HG02970 (cell line): ENCODE results near the gene ABCB11.

Experiments
- ATAC-seq: cut with Tn5 transposase; IDR thresholded peaks from one replicate; pipeline ENCODE4 v1.9.1; 2021; ENCODE audit warnings: mild to moderate bottlenecking, moderate library complexity, moderate number of reproducible peaks; ENCODE audit not compliant: unreplicated experiment, low FRiP score

Gene ABCB11

DNA sequence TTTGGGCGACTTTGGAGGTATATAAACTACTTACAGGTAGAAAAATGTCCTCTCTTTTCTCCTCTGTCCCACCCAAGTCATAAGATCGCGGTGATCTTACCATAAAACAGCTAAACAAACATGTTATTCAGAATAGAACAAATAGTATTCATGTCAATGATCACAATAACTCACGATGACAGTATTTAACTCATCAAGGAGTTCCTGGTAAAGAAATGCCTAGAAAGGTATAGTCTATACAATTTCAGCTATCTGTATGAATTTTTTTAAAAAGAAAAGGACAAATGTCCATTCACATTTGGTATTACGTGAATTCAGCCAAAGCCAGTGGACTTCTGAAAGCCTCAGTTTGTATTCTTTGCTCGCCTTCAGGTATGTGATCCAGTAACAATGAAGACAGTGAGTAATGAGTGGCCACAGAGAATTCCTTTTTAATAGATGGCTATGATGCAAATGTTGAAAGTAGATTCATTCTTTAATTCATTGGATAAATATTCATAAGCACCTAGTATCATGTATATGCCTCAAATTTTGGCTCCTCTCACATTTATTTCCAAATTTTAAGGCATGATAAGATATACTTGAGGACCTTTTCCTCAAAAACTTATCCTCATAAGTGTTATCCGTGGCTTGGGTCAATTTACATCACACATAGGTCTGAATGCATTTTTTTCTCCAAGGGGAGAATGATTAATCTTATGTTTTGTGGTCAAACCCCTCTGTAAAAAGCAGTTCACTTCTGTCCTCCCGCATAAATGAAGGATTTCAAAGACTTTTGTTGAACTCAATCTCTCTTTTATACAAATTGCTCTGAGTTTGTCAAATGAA lies 20.3 kb downstream of the ABCB11 start:
- ATAC-seq = no peak

DNA sequence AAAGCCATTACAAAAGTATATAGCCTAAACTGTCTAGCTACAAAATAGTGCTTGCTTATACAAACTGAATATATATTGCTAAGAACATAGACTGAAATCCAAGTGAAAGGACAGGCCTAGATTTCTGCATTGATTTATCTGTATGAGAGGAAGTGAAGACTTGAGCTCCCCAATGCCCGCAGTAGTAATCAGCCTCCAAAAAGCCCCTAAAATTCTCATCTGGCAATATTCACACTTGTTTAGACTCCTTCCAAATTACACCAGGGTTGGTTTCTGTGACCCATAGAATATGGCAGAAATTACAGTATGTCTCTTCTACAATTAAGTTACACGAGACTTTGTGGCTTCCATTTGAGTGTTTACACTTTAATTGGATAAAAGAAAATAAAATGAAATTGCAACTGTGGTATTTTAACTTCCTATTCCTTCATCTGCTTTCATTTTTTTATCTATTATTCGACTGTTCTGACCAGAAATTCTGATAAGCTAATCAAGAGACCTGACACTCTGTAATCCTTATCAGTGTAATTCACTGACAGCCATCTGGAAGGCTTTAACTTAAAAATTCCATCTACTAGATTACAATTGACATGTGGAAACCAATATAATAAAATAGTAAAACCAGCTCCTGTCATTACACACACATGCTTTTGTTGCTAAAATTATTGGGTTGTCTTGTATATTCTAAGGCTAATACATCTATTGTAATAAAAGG lies 21.1 kb downstream of the ABCB11 start:
- ATAC-seq = no peak

DNA sequence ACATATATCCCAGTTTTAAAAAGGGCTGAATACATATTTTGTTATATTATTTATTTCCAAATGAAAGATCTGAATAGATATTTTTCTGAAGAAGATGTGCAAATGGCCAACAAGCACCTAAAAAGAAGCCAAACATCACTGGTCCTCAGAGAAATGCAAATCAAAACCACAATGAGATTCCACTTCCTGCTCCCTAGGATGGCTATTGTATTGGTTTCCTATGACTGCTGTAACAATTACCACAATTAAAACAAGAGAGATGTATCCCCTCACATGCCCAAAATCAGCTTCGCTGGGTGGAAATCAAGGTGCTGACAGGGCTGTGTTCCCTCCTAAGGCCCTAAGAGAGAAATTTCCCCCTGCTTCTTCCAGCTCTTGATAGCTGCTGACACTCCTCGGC lies 23.2 kb downstream of the ABCB11 start:
- ATAC-seq = no peak

DNA sequence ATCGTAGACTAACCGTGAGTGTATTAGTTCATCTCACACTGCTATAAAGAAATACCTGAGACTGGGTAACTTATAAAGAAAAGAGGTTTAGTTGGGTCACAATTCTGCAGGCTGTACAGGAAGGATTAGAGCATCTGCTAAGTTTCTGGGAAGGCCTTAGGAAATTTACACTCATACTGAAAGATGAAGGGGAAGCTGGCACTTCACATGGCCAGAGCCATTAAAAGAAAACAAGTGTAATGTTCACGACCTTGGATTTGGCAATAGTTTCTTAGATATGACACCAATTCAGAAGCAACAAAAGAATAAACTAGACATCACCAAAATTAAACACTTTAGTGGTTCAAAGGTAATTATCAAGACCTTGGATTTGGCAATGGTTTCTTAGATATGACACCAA lies 23.8 kb downstream of the ABCB11 start:
- ATAC-seq = no peak

DNA sequence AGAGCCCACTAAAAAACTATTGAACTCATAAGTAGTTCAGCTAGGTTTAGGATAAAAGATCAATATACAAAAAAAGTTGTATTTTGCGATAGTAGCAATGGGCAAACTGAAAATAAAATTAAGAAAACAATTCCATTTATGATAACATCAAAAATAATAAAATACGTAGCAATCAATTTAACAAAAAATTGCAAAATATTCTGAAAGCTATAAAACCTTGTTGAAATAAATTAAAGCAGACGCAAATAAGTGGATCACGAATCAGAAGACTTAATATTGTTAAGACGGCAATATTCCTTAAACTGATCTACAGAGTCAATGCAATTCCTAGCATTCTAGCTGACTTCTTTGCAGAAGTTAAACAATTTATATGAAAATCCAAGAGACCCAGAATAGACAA lies 24.5 kb downstream of the ABCB11 start:
- ATAC-seq = no peak

DNA sequence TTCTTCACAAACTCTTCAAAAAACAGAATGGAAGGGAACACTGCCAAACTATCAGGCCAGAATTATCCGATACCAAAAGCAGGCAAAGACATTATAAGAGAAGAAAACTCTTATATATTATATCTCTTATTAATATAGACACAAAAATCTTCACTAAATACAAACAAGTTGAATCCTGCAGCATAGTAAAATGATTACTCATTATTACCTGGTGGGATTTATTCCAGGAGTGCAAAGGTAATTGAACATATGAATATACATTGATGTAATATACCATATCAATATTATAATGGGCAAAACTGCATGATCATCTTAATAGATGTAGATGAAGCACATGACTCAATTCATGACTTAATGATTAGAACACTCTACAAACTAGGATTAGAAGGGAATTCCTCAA lies 25.1 kb downstream of the ABCB11 start:
- no peak for ATAC-seq

DNA sequence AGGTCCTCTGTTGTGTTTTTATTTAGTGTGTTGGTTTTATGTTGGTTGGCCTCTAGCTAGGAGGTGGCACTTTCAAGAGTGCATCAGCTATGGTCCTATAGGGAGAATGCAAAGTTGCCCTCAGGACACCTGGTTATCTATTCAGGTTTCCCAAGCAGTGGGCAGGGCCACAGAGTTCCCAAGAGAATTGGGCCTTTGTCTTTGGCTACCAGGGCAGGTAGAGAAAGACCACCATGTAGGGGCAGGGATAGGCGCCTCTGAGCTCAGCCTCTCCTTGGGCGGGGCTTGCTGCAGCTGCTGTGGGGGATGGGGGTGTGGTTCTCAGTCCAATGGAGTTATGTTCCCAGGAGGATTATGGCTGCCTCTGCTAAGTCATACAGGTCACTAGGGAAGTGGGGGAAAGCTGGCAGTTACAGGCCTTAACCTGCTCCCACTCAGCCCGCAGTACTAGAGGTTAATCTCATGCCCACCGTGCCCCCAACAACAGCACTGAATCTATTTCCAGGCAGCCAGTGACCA lies 26.0 kb downstream of the ABCB11 start:
- ATAC-seq = no peak

DNA sequence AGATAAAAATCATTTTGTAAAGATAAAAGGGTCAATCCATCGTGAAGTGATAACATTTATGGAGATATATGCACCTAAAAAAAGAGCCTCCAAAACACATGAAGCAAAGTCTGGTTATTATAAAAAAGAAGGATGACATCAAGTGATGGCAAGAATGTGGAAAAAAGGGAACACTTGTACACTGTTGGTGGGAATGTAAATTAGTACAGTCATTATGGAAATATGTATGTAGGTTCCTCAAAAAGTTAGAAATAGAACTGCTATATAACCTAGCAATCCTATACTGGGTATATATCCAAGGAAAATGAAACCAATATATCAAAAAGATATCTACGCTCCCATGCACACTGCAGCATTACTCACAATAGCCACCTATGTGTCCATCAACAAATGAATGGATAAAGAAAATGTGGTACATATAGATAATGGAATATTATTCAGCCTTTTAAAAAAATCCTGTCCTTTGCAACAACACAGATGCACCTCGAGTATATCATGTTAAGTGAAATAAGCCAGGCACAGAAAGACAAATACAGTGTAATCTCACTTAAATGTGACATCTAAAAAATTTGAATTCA lies 28.9 kb downstream of the ABCB11 start:
- ATAC-seq = no peak

DNA sequence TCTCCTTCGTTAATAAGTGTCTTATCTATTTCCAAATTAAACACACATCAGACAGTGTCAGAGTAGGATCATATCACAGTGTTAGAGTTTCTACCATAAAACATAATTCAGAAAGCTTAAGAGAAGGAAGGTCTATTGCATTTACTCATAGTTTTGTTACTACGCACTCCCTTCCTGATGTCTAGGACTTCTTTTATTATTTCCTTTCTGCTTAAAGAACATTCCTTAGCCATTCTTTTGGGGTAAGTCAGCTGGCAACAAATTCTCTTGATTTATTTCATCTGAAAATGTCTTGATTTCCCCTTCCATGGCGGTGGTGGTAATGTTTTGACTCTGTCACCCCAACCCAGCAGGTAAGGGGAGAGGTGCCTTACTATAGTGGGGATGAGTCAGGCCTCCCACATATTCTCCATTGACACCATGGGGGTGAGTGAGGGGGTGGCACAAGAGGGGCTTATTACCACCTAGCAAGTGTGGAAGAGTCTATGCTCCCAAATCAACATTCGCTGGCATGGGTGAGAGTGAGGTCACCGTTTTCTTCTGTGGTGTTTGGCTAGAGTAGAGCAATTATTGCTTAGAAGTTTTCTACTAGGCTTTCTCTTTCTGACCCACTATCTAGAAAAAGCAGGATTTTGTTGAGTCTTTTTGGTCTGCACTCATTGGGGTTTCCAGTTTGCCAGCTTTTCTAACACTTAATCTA lies 29.9 kb downstream of the ABCB11 start:
- ATAC-seq = no peak

DNA sequence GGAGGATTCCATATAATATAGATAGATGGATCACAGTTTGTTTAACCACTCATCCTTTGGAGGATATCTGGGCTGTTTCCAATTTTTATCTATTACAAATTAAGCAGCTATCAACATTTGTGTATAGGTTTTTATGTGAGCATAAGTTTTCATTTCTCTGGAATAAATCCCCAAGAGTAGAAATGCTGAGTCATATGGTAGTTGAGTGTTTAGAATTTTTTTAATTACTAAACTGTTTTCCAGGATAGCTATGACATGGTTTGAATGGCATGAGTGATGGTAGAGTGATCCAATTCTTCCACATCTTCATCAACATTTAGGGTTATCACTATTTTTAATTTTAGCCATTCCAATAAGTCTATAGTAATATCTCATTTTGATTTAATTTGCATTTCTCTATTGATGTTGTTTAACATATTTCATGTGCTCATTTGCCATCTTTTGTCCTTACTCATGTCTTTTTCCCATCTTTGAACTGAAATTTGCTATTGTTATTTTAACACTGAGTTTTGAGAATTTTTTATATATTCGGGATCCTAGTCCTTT lies 31.4 kb downstream of the ABCB11 start:
- no peak for ATAC-seq

DNA sequence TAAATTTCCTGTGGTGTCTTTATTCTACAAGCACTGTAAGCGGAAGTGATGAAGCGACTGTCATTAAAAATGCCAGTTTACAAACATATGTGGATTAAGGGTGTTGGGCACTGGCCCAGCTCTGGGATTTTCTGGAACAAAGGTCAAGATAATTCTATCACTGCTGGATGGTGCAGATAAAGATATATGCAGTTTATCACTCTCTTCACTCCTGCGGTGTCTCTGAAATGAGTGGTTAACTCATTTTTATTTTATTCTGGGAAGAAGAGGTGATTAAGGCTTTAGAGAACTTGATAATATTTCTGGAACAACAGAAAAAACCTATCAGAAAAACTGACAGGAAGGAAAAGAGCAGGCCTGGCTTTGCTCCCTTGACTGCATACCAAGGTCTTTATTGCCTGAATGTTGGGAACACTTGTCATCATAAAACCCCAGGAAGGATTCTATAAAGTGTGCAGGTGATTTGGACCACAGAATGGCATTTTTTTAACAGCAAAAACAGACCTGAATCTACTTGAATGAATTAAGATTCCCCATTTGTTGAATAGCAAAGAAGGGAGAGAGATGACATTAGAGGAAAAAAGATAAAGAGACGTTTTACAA lies 32.4 kb downstream of the ABCB11 start:
- no peak for ATAC-seq

DNA sequence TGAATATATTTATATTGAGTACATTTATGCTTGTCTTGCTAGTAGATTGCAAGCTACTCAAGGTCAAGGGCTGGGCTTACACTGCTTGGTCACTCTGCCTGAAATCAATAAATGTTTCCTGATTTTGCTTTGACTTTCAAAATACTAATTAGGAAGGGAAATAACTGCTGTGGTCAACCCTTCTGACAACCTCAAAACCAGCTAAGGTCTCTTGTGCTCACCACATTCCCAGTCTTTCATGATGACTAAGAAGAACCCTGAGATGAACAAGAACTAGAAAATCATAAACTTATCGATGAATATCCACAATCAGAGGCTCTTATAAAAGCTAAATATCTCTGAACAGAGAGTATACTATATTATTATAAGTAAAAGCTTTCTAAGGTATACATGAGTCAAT lies 33.3 kb downstream of the ABCB11 start:
- no peak for ATAC-seq

DNA sequence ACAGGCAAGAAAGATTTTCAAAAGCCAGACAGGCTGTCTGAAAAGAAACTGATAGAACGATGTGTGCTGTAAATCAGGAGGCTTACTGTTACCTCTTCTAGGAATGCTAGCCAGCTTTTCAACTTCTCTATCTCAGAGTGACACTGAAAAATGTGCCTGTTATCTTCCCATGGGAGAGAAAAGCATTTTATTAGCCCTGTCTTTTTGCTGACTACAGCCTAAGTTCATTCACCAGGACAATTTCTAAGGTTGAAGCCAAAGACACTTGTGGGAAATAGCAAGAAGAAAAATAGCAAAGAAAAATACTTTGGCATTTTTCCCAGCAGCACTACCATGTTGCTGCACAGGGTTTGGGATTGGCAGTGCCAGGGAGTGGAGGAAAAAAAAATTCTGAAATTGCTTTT lies 34.0 kb downstream of the ABCB11 start:
- no peak for ATAC-seq

DNA sequence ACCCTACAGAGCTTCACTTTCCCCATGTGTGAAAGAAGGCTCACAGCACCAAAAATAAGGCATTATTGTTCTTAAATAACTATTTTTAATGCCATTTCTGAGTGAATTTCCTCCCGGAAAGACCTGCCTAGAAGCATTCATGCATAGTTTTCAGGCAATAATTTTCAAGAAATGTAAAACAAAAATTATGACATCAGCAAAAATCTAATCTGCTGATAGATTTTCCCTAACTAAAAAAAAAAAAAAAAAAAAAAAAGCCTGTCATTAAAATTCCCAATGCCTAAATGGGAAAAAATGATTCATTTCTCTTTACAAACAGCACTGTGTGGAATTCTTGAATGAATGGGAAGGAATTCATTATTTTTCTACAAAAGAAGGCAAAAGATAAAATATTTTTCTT lies 35.4 kb downstream of the ABCB11 start:
- ATAC-seq = no peak

DNA sequence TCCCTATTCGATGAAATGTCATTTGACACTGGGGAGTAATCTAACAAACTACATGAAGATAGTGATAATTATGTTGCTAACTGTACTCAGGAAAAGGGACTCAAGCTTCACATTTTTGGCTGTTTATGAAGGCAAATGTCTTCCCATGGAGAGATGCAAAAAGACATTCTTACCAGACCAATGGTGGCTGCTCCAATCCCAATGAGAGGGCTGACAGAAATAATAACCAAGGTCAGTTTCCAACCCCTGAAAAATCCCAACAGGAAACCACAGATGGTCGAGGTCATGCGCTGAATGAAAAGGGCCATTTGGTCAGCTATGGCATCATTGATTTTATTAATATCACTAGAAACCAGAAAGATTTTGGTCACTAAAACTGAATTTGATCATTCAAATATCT lies 37.6 kb downstream of the ABCB11 start:
- ATAC-seq = no peak

DNA sequence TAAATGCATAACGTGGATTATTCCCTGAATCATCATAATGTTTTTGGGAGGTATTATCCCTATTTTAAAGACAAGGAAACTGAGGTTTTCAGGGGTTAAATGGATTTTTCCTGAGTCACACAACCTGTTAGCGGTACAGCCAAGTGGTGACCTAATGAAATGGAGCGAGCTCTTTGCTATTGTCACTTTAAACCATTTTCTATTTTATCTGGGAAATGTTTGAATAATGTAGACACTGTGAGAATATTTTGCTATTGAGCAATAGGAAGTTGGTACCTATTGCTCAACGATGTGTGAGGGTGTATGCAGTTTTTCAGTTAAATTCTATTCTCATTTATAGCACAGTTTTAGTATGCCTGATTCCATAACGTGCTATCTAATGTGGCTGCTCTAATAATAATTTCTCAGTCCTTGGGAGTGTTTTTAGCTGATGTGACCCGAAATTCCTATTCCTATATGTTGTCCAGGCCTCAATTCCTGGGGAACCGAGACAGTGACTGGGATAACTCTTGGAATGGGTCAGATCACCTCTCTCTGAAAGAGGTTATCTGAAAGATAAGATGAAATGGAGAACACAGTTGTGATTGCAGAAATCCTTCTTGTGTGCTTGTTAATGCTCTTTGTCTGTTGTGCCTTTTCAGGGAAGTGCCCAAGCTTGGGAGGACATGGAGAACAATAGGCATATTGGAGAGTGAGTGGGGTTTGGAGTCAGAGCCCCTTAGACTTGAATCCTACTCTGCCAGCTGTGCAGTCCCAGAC lies 38.4 kb downstream of the ABCB11 start:
- ATAC-seq = no peak

DNA sequence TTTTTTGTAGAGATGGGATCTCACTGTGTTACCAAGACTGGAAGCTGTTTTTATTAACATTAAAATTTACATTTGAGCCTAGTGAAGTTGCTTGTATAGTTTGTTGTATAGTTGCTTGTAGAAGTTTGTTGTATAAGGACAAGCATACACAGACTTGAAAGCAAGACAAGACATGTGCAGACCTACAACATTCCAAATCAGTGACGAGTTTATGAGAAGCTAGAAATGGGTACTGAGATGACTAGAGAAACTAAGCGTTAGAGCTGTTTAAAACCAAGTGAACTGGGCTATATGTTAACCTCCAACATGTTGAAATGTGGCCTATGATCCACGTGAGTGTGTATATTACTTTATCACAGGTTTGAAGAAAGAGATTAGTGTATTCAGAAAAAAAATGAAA lies 39.1 kb downstream of the ABCB11 start:
- ATAC-seq = no peak

DNA sequence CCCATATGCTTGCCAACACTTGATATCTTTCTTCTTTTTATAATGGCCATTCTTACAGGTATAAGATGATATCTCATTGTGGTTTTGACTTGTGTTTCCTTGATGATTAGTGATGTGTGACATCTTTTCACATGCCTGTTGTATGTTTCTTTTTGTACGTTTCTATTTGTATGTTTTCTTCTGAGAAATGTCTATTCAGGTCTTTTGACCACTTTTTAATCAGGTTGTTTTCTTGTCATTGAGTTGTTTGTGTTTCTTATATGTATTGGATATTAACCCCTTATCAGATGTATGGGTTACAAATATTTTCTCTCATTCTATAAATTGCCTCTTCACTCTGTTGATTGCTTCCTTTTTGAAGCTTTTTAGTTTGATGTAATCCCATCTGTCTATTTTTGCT lies 42.4 kb downstream of the ABCB11 start:
- ATAC-seq = no peak

DNA sequence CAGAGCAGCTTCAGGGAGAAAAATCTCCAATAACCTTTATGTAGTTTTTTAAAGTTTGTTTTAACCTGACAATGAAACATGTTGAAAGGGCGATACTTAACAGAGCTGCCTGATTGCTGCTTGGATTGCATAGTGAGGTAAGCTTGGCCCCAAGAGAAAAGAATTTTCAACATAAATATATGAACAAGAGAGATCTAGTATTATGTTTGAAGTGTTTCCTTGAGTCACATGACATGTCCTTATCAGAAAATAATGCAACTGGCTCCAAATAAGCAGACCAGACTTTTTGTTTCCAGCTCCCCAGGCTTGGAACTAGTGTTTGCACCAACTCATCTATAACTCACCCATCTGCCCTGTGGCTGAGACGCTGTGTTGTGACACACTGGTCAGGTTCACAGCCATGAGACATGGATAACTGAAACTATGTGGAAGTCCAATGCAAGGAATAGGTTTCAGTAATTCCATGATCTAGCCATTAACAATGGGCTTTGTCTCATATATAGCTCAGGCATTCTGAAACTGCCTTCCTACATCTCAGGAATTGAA lies 44.7 kb downstream of the ABCB11 start:
- no peak for ATAC-seq
